ENCODE measurements around the gene IL17RE.

IL17RE gene

GRCh38 chr3:9946112-9947024 lies 43.7 kb downstream of the IL17RE start:
- no peak overlapping the region for H3K27ac ChIP-seq (replicated peaks)
- H3K27me3 ChIP-seq (ENCODE audit: insufficient read depth, poor library complexity, severe bottlenecking) = no peaks in the 10 kb centered on the region
- no peak for DNase-seq (ENCODE audit: low read depth in 1 of 2, low spot score in 1 of 2)
- no peak overlapping the region for H3K4me3 ChIP-seq (replicated peaks; ENCODE audit: insufficient read depth, low read length)
- TF ChIP-seq SPI1 (IDR thresholded peaks at IDR 0.05; ENCODE audit: borderline replicate concordance, low read depth) (no peak), POLR2AphosphoS5 (IDR thresholded peaks at IDR 0.05; ENCODE audit: low read depth) (no peak), GABPA (IDR thresholded peaks at IDR 0.05; ENCODE audit: low read depth) (no peak), CTCF (IDR thresholded peaks at IDR 0.05; ENCODE audit: insufficient read depth, low read length) (no peak), REST (IDR thresholded peaks at IDR 0.05; ENCODE audit: insufficient replicate concordance, low read depth) (no peak)

- no peak for DNase-seq (ENCODE audit: low read depth in 1 of 2, low spot score in 1 of 2)
- TF ChIP-seq SPI1 (IDR thresholded peaks at IDR 0.05; ENCODE audit: borderline replicate concordance, low read depth) (no peak), POLR2AphosphoS5 (IDR thresholded peaks at IDR 0.05; ENCODE audit: low read depth) (no peak), GABPA (IDR thresholded peaks at IDR 0.05; ENCODE audit: low read depth) (no peak), REST (IDR thresholded peaks at IDR 0.05; ENCODE audit: insufficient replicate concordance, low read depth) (no peak), CTCF (IDR thresholded peaks at IDR 0.05; ENCODE audit: insufficient read depth, low read length) (no peak)
- no peak overlapping the region for H3K27ac ChIP-seq (replicated peaks)
- no peak overlapping the region for H3K4me3 ChIP-seq (replicated peaks; ENCODE audit: insufficient read depth, low read length)
- no peaks in the 10 kb centered on the region for H3K27me3 ChIP-seq (ENCODE audit: insufficient read depth, poor library complexity, severe bottlenecking)
Observed at GRCh38 chr3:9947025-9947995, 44.7 kb downstream of the IL17RE start.

- Histone ChIP-seq H3K27me3 (ENCODE audit: insufficient read depth, poor library complexity, severe bottlenecking) (no peaks in the 10 kb centered on the region), H3K27ac (replicated peaks) (no peak overlapping the region), H3K4me3 (replicated peaks; ENCODE audit: insufficient read depth, low read length) (no peak overlapping the region)
- TF ChIP-seq SPI1 (IDR thresholded peaks at IDR 0.05; ENCODE audit: borderline replicate concordance, low read depth) (no peak), GABPA (IDR thresholded peaks at IDR 0.05; ENCODE audit: low read depth) (no peak), POLR2AphosphoS5 (IDR thresholded peaks at IDR 0.05; ENCODE audit: low read depth) (no peak), REST (IDR thresholded peaks at IDR 0.05; ENCODE audit: insufficient replicate concordance, low read depth) (no peak)
- no peak for DNase-seq (ENCODE audit: low read depth in 1 of 2, low spot score in 1 of 2)
Observed at GRCh38 chr3:9948586-9948985, 45.9 kb downstream of the IL17RE start.

All from HL-60 (cell line).